Prostate gland (tissue), 2 donors: ENCODE measurements around the gene FEN1. TPM values are rescaled to one million over a fixed set of nuclear protein-coding genes. Genes with fewer than 3 reads are reported as not detected.
A peak's percentile ranks its signal among the peaks of the same experiment; 100 is the strongest.

Experiments
- DNase-seq: peaks from one replicate; pipeline ENCODE4 v3.0.0-alpha.2; 2019; ENCODE audit warnings: low spot score
- H3K27ac ChIP-seq, 2 donors: fragments of 200-600 bp; sonication (generic); 2 replicates each; pipeline ENCODE4 v1.5.1; 2017 to 2019
- H3K27me3 ChIP-seq: fragments of 200-600 bp; sonication (generic); replicated peaks from 2 replicates; pipeline ENCODE4 v1.5.1; 2019; ENCODE audit not compliant: insufficient read depth
- H3K36me3 ChIP-seq, 2 donors: fragments of 200-600 bp; sonication (generic); 1 replicate in 1 of 2; 2 replicates in 1 of 2; pipeline versions ENCODE4 v1.5.1 to v1.8.1; 2017 to 2019
- H3K4me1 ChIP-seq: fragments of 200-600 bp; sonication (generic); replicated peaks from 2 replicates; pipeline ENCODE4 v1.5.1; 2019
- H3K4me3 ChIP-seq, 2 donors: fragments of 200-600 bp; sonication (generic); 2 replicates each; pipeline ENCODE4 v1.5.1; 2017 to 2019
- H3K9me3 ChIP-seq: fragments of 200-600 bp; sonication (generic); 2 replicates; pipeline ENCODE4 v1.5.1; 2017
- CTCF ChIP-seq, 4 experiments: fragments of 200-600 bp in 2 of 4; fragments of 450-650 bp in 2 of 4; sonication (generic) in 2 of 4; IDR thresholded peaks; 1 replicate in 3 of 4; 2 replicates in 1 of 4; pipeline ENCODE4 v1.5.1; 2016 to 2019; ENCODE audit warnings: antibody characterized with exemption in 4 of 4, mild to moderate bottlenecking in 2 of 4, moderate library complexity in 2 of 4
- POLR2A ChIP-seq: fragments of 450-650 bp; IDR thresholded peaks from one replicate; pipeline ENCODE4 v1.6.1; 2016; ENCODE audit warnings: antibody characterized with exemption, mild to moderate bottlenecking
- POLR2AphosphoS5 ChIP-seq: sonication (generic); formaldehyde crosslinking; IDR thresholded peaks from one replicate; pipeline ENCODE4 v1.6.1; 2017; ENCODE audit warnings: antibody characterized with exemption
- WGBS: methylation state at CpG from one replicate; pipeline ENCODE4 v1.1.5; 2018; 5-methylcytosine and 5-hydroxymethylcytosine counted together
- intact Hi-C: fragments of 100-400 bp; cut with DNase I; formaldehyde crosslinking; loops from one replicate; pipeline ENCODE4 v1.14.2; 2022
- total RNA-seq, 2 donors: library from RNA; depleted of rRNA; stranded (reverse); fragments of >200 nt; gene quantifications; one replicate each; pipeline ENCODE4 v1.1.0, GENCODE V29; 2016

The FEN1 gene
- total RNA-seq, 2 donors from 2014 or later = 12.8 to 18.4 TPM

- no peaks in the 10 kb centered on the region for H3K9me3 ChIP-seq
- H3K4me3 ChIP-seq = no peak overlapping the region
- intact Hi-C loops = no loop called here
- H3K27me3 ChIP-seq = no peaks in the 10 kb centered on the region
- WGBS = 93% methylated on average over 4 of the region's 4 CpGs
- peaks cover 12% of the 10 kb centered on the region for H3K4me1 ChIP-seq
- H3K27ac ChIP-seq = peak overlapping the region in 1 of 2 donors; percentile 29
- H3K36me3 ChIP-seq = no peaks in the 10 kb centered on the region
- no peak for DNase-seq
- no peak for TF ChIP-seq CTCF (IDR thresholded peaks at IDR 0.05)
- no peak for TF ChIP-seq POLR2AphosphoS5
- no peak for TF ChIP-seq POLR2A
Observed at GRCh38 chr11:61832207-61832606, 39.5 kb downstream of the FEN1 start.

GRCh38 chr11:61832754-61833153 is 40.0 kb downstream of the FEN1 start:
- Histone ChIP-seq H3K36me3 (no peaks in the 10 kb centered on the region), H3K9me3 (no peaks in the 10 kb centered on the region), H3K27ac (peak overlapping the region in 1 of 2 donors; percentile 6), H3K27me3 (no peaks in the 10 kb centered on the region), H3K4me3 (no peak overlapping the region), H3K4me1 (peaks cover 12% of the 10 kb centered on the region)
- WGBS = 57% methylated on average over 7 of the region's 7 CpGs
- no peak for TF ChIP-seq POLR2A
- TF ChIP-seq POLR2AphosphoS5 = no peak
- TF ChIP-seq CTCF (IDR thresholded peaks at IDR 0.05) = no peak
- DNase-seq = no peak
- intact Hi-C loops = no loop called here

GRCh38 chr11:61833471-61833870 is 40.8 kb downstream of the FEN1 start:
- DNase-seq = no peak
- TF ChIP-seq POLR2A = no peak
- TF ChIP-seq POLR2AphosphoS5 = no peak
- no peak for TF ChIP-seq CTCF (IDR thresholded peaks at IDR 0.05)
- WGBS = 84% methylated on average over 11 of the region's 11 CpGs
- intact Hi-C loops = no loop called here
- H3K27ac ChIP-seq = peak overlapping the region in 1 of 2 donors; percentile 6
- no peaks in the 10 kb centered on the region for H3K36me3 ChIP-seq
- H3K9me3 ChIP-seq = no peaks in the 10 kb centered on the region
- H3K4me3 ChIP-seq = no peak overlapping the region
- peaks cover 12% of the 10 kb centered on the region for H3K4me1 ChIP-seq
- H3K27me3 ChIP-seq = no peaks in the 10 kb centered on the region

GRCh38 chr11:61833926-61834277 is 41.2 kb downstream of the FEN1 start:
- no peaks in the 10 kb centered on the region for H3K36me3 ChIP-seq
- peaks cover 12% of the 10 kb centered on the region for H3K4me1 ChIP-seq
- no peaks in the 10 kb centered on the region for H3K27me3 ChIP-seq
- H3K4me3 ChIP-seq = no peak overlapping the region
- no peak for DNase-seq
- peak overlapping the region in 1 of 2 donors; percentile 9 for H3K27ac ChIP-seq
- H3K9me3 ChIP-seq = no peaks in the 10 kb centered on the region
- TF ChIP-seq CTCF (IDR thresholded peaks at IDR 0.05) (no peak), POLR2AphosphoS5 (no peak), POLR2A (no peak)
- intact Hi-C loops = no loop called here
- WGBS = 91% methylated on average over 12 of the region's 12 CpGs

- no peak for DNase-seq
- 66% methylated on average over 12 of the region's 12 CpGs for WGBS
Observed at GRCh38 chr11:61834278-61835048, 41.8 kb downstream of the FEN1 start.

More at GRCh38 chr11:61834278-61835048, 41.8 kb downstream of the FEN1 start:
- intact Hi-C loops = no loop called here
- TF ChIP-seq CTCF (IDR thresholded peaks at IDR 0.05) (no peak), POLR2AphosphoS5 (no peak), POLR2A (no peak)
- Histone ChIP-seq H3K4me3 (no peak overlapping the region), H3K4me1 (peaks cover 8% of the 10 kb centered on the region), H3K36me3 (no peaks in the 10 kb centered on the region), H3K27ac (peak overlapping the region; percentile 9 to 24), H3K9me3 (no peaks in the 10 kb centered on the region), H3K27me3 (no peaks in the 10 kb centered on the region)
